Measurements from ENCODE around the gene RASSF4.
"Not testable (repeated sequence)": the region's sequence is repeated elsewhere in the genome, so short reads cannot be mapped to it uniquely, and the experiment has no call there.

RASSF4 gene

GRCh38 chr10:45008524-45009161 is 49.0 kb downstream of the RASSF4 start:
- DNase-seq, result peak in 1 of 2 donors; percentile 91

GRCh38 chr10:45014557-45014956 is 55.0 kb downstream of the RASSF4 start:
- not testable (repeated sequence) for DNase-seq

GRCh38 chr10:45015590-45015989 is 56.0 kb downstream of the RASSF4 start:
- DNase-seq, result no peak

GRCh38 chr10:45023426-45023825 is 63.8 kb downstream of the RASSF4 start:
- no peak for DNase-seq

- DNase-seq, result no peak
Measured at GRCh38 chr10:45034301-45034700, 74.7 kb downstream of the RASSF4 start.

- no peak for DNase-seq
Measured at GRCh38 chr10:45035673-45036072, 76.1 kb downstream of the RASSF4 start.

- no peak for DNase-seq
Measured at GRCh38 chr10:45040921-45041542, 81.4 kb downstream of the RASSF4 start.

- DNase-seq, result no peak
Measured at GRCh38 chr10:45044290-45044689, 84.7 kb downstream of the RASSF4 start.

All from hippocampal formation (tissue), 2 donors.